Osteocyte (in vitro differentiated cells): ENCODE measurements around the gene GALNTL6. TPM values are rescaled to one million over a fixed set of nuclear protein-coding genes. Genes with fewer than 3 reads are reported as not detected.

Source experiments
- DNase-seq: peaks from one replicate; pipeline ENCODE4 v3.0.0; 2021; ENCODE audit warnings: mixed read lengths; ENCODE audit not compliant: unreplicated experiment; ENCODE audit errors: extremely low spot score
- H3K27ac Mint-ChIP-seq: one replicate; pipeline ENCODE4 v1.8.0; 2021; ENCODE audit warnings: mild to moderate bottlenecking, mixed read lengths; ENCODE audit not compliant: unreplicated experiment
- H3K27me3 Mint-ChIP-seq: one replicate; pipeline ENCODE4 v1.8.0; 2021; ENCODE audit warnings: mixed read lengths; ENCODE audit not compliant: unreplicated experiment
- H3K36me3 Mint-ChIP-seq: one replicate; pipeline ENCODE4 v1.8.0; 2021; ENCODE audit warnings: mixed read lengths; ENCODE audit not compliant: unreplicated experiment
- H3K4me1 Mint-ChIP-seq: one replicate; pipeline ENCODE4 v1.8.0; 2021; ENCODE audit warnings: mixed read lengths; ENCODE audit not compliant: unreplicated experiment
- H3K4me3 Mint-ChIP-seq: one replicate; pipeline ENCODE4 v1.8.0; 2021; ENCODE audit warnings: mild to moderate bottlenecking, moderate library complexity, mixed read lengths; ENCODE audit not compliant: unreplicated experiment
- H3K9me3 Mint-ChIP-seq: one replicate; pipeline ENCODE4 v1.8.0; 2021; ENCODE audit warnings: mixed read lengths; ENCODE audit not compliant: unreplicated experiment
- total RNA-seq: library from RNA; stranded (reverse); gene quantifications from 2 replicates; pipeline ENCODE4 v1.2.1, GENCODE V29; 2021
- TF ChIP-seq, protein P1 (sequence below): fragments of 200-600 bp; sonication (generic); IDR thresholded peaks from 2 replicates; pipeline ENCODE4 v1.5.0; 2021; ENCODE audit warnings: antibody characterized with exemption, mild to moderate bottlenecking, moderate library complexity

GALNTL6 gene
- total RNA-seq, 1 donor from 2014 or later: not detected

DNA sequence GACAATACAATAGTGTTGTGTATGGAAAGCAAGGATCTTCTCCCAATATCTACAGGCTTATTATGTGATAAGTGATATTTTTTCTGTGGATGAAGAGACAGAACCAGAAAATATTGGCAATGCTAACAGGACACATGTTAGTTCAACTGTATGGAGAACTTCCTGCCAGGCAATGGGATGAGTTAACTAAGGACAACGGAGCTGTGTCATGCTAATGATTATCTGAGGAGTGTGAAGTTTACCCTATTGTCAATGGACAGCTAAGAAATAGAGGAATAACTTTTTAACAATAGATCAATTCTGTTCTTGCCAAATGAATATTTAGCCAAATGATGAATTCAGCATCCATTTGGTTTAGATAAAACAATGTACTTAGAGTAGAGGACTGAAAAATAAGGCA is 180.0 kb downstream of the GALNTL6 start:
- peaks cover 12% of the 10 kb centered on the region for H3K9me3 Mint-ChIP-seq
- H3K4me3 Mint-ChIP-seq: no peak overlapping the region
- peaks cover 2% of the 10 kb centered on the region for H3K27me3 Mint-ChIP-seq
- TF ChIP-seq, protein P1, sequence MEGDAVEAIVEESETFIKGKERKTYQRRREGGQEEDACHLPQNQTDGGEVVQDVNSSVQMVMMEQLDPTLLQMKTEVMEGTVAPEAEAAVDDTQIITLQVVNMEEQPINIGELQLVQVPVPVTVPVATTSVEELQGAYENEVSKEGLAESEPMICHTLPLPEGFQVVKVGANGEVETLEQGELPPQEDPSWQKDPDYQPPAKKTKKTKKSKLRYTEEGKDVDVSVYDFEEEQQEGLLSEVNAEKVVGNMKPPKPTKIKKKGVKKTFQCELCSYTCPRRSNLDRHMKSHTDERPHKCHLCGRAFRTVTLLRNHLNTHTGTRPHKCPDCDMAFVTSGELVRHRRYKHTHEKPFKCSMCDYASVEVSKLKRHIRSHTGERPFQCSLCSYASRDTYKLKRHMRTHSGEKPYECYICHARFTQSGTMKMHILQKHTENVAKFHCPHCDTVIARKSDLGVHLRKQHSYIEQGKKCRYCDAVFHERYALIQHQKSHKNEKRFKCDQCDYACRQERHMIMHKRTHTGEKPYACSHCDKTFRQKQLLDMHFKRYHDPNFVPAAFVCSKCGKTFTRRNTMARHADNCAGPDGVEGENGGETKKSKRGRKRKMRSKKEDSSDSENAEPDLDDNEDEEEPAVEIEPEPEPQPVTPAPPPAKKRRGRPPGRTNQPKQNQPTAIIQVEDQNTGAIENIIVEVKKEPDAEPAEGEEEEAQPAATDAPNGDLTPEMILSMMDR: no peak
- no peak for DNase-seq
- H3K27ac Mint-ChIP-seq: no peak overlapping the region
- no peaks in the 10 kb centered on the region for H3K4me1 Mint-ChIP-seq
- no peaks in the 10 kb centered on the region for H3K36me3 Mint-ChIP-seq

DNA sequence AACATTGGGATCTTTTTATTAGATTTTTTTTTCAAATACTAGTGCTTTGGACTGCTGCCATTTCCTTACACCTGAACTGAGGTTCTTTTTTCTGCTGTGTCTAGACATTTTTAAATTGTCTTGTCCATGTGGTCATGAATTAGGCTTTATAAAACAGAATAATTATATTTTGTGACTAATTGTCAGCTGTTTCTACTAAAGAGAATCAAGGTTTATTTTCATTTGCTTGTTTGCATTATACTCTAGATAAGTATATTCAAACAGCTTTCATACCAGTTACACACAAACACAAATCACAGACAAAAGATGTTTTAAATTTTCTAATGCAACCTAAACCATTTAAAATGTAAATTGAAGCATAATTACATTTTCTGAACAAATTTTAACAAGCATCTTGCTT is 194.7 kb downstream of the GALNTL6 start:
- TF ChIP-seq, protein P1: no peak
- Mint-ChIP-seq H3K27ac (no peak overlapping the region), H3K9me3 (no peaks in the 10 kb centered on the region), H3K36me3 (no peaks in the 10 kb centered on the region), H3K4me1 (no peaks in the 10 kb centered on the region), H3K4me3 (no peak overlapping the region), H3K27me3 (peaks cover 11% of the 10 kb centered on the region)
- no peak for DNase-seq

DNA sequence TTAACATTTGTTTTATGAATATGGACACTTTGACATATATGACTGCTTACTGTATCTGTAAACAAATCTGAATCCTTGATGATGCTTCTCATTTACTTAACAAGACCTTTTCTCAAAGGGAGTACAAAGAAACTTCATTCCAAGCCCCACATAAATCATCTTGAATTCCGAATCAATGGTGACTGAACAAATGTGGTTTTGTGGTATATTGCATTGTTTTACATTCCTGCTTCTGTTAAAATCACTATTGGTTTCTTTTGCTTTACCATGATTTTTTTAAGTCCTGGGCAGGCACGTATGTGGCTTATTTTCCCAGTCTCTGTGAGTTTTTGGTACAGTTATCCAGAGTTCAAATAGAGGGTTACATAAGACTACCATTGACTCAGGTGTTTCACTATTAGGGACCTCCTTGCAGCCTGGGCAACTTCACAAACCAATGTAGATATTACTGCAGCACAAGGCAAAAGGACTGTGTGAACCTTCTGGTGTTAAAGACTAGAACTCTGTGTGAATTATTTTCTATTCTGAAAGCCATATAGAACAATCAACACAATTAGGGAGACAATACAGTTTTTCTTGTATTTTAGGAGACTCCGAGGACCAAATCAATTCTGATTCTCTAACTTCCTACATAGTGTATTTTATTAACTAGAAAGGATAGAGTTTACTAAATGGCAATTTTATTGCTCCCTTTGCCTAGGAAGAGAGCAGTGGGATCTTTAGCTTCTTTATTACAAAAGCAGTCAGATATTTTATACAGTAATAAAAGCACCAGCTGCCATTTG is 196.4 kb downstream of the GALNTL6 start:
- H3K9me3 Mint-ChIP-seq: no peaks in the 10 kb centered on the region
- no peak for DNase-seq
- peaks cover 11% of the 10 kb centered on the region for H3K27me3 Mint-ChIP-seq
- H3K4me1 Mint-ChIP-seq: no peaks in the 10 kb centered on the region
- H3K36me3 Mint-ChIP-seq: no peaks in the 10 kb centered on the region
- H3K4me3 Mint-ChIP-seq: no peak overlapping the region
- no peak overlapping the region for H3K27ac Mint-ChIP-seq
- TF ChIP-seq, protein P1: no peak

DNA sequence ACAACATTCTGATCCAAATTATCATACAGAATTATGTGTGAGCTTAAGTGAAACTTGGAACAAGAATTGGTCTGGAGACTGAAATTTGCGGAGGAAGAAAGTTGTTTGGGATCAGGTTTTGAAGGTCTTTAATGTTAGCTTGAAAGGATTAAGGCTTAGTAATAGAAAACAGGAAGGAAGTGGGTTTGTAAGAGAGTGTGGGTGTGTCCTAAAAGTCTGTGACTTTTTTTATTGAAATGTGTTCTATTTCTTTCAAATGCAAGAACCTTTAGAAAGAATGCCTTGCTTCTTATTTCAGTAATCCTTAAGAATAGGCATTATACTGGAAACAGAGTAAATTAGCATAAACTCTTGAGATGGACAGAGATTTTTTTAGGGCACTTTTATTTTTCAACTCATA is 198.0 kb downstream of the GALNTL6 start:
- Mint-ChIP-seq H3K27ac (no peak overlapping the region), H3K36me3 (no peaks in the 10 kb centered on the region), H3K4me3 (no peak overlapping the region), H3K27me3 (peaks cover 7% of the 10 kb centered on the region), H3K4me1 (no peaks in the 10 kb centered on the region), H3K9me3 (peaks cover 4% of the 10 kb centered on the region)
- DNase-seq: no peak
- TF ChIP-seq, protein P1: no peak

DNA sequence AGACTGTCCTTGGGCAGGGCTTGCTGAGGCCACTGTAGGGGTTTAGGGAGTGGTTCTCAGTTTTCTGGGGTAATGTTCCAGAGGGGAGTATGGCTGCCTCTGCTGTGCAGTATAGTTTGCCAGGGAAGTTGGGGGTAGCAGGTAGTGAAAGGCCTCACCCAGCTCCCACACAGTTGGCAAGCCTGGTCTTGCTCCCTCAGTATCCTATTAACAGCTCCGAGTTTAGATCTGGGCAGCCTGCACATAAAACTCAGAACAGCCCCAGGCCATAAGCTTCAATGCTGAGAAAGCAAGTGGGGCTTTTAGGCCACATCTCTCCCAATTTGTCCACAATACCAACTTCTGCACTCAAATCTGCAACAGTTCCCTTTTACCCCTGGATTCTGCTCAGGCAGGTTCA is 205.2 kb downstream of the GALNTL6 start:
- H3K36me3 Mint-ChIP-seq: no peaks in the 10 kb centered on the region

More for the DNA sequence above, 205.2 kb downstream of the GALNTL6 start:
- no peaks in the 10 kb centered on the region for H3K27me3 Mint-ChIP-seq
- peaks cover 4% of the 10 kb centered on the region for H3K9me3 Mint-ChIP-seq
- no peak overlapping the region for H3K4me3 Mint-ChIP-seq
- no peaks in the 10 kb centered on the region for H3K4me1 Mint-ChIP-seq
- DNase-seq: no peak
- H3K27ac Mint-ChIP-seq: no peak overlapping the region
- TF ChIP-seq, protein P1: no peak
